ENCODE results near the gene PKNOX2. TPM values are rescaled to one million over a fixed set of nuclear protein-coding genes. Genes with fewer than 3 reads are reported as not detected.

PKNOX2 gene
- total RNA-seq, 1 donor from 2014 or later: 39.9 TPM

GRCh38 chr11:125264100-125265022, 99.8 kb downstream of the PKNOX2 start:
- DNase-seq (ENCODE audit: low spot score, unreplicated experiment): no peak
- no peak overlapping the region for H3K4me3 Mint-ChIP-seq (ENCODE audit: low read depth)

GRCh38 chr11:125267548-125267947, 103.0 kb downstream of the PKNOX2 start:
- Mint-ChIP-seq H3K27ac (peak overlapping the region; percentile 19), H3K27me3 (no peaks in the 10 kb centered on the region), H3K9me3 (ENCODE audit: low read depth) (no peaks in the 10 kb centered on the region), H3K4me3 (ENCODE audit: low read depth) (no peak overlapping the region), H3K36me3 (ENCODE audit: insufficient read depth) (no peaks in the 10 kb centered on the region), H3K4me1 (ENCODE audit: low read depth) (peaks cover 25% of the 10 kb centered on the region)
- TF ChIP-seq, protein P1, sequence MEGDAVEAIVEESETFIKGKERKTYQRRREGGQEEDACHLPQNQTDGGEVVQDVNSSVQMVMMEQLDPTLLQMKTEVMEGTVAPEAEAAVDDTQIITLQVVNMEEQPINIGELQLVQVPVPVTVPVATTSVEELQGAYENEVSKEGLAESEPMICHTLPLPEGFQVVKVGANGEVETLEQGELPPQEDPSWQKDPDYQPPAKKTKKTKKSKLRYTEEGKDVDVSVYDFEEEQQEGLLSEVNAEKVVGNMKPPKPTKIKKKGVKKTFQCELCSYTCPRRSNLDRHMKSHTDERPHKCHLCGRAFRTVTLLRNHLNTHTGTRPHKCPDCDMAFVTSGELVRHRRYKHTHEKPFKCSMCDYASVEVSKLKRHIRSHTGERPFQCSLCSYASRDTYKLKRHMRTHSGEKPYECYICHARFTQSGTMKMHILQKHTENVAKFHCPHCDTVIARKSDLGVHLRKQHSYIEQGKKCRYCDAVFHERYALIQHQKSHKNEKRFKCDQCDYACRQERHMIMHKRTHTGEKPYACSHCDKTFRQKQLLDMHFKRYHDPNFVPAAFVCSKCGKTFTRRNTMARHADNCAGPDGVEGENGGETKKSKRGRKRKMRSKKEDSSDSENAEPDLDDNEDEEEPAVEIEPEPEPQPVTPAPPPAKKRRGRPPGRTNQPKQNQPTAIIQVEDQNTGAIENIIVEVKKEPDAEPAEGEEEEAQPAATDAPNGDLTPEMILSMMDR (IDR thresholded peaks at IDR 0.05; ENCODE audit: unreplicated experiment): no peak
- DNase-seq (ENCODE audit: low spot score, unreplicated experiment): no peak

More at GRCh38 chr11:125264100-125265022, 99.8 kb downstream of the PKNOX2 start:
- TF ChIP-seq, protein P1 (IDR thresholded peaks at IDR 0.05; ENCODE audit: unreplicated experiment): no peak
- H3K36me3 Mint-ChIP-seq (ENCODE audit: insufficient read depth): peaks cover 2% of the 10 kb centered on the region
- H3K4me1 Mint-ChIP-seq (ENCODE audit: low read depth): peaks cover 37% of the 10 kb centered on the region
- H3K9me3 Mint-ChIP-seq (ENCODE audit: low read depth): no peaks in the 10 kb centered on the region
- H3K27ac Mint-ChIP-seq: peak overlapping the region; percentile 17
- no peaks in the 10 kb centered on the region for H3K27me3 Mint-ChIP-seq

- H3K27ac Mint-ChIP-seq: no peak overlapping the region
- TF ChIP-seq, protein P1 (IDR thresholded peaks at IDR 0.05; ENCODE audit: unreplicated experiment): no peak
- H3K36me3 Mint-ChIP-seq (ENCODE audit: insufficient read depth): no peaks in the 10 kb centered on the region
- H3K9me3 Mint-ChIP-seq (ENCODE audit: low read depth): no peaks in the 10 kb centered on the region
- no peak overlapping the region for H3K4me3 Mint-ChIP-seq (ENCODE audit: low read depth)
- H3K4me1 Mint-ChIP-seq (ENCODE audit: low read depth): peaks cover 22% of the 10 kb centered on the region
- no peak for DNase-seq (ENCODE audit: low spot score, unreplicated experiment)
- H3K27me3 Mint-ChIP-seq: no peaks in the 10 kb centered on the region
These were observed 104.1 kb downstream of the PKNOX2 start for GRCh38 chr11:125268611-125269010.

GRCh38 chr11:125270106-125270505, 105.6 kb downstream of the PKNOX2 start:
- Mint-ChIP-seq H3K4me3 (ENCODE audit: low read depth) (no peak overlapping the region), H3K9me3 (ENCODE audit: low read depth) (no peaks in the 10 kb centered on the region), H3K27ac (no peak overlapping the region), H3K4me1 (ENCODE audit: low read depth) (peaks cover 20% of the 10 kb centered on the region), H3K27me3 (no peaks in the 10 kb centered on the region), H3K36me3 (ENCODE audit: insufficient read depth) (no peaks in the 10 kb centered on the region)
- no peak for DNase-seq (ENCODE audit: low spot score, unreplicated experiment)
- TF ChIP-seq, protein P1 (IDR thresholded peaks at IDR 0.05; ENCODE audit: unreplicated experiment): no peak

DNA sequence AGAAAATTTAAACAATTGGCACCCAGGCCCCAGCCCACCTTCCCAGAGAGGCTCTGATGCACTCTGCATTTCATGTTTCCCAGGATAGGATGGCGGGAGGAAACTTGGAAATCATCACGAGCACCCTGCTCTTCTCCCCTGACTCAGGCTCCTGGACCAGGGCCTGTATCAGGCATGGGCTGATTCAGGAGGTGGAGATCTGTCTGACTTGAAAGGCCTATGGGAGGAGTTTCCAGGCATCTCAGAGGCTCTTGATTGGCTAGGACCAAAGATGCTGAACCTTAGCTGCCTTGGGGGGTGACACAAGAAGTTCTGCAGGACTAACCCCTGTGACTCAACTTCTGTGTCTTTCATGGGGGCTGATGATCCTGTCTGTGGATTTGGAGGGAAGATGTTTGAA, 106.2 kb downstream of the PKNOX2 start:
- H3K27me3 Mint-ChIP-seq: no peaks in the 10 kb centered on the region
- H3K36me3 Mint-ChIP-seq (ENCODE audit: insufficient read depth): no peaks in the 10 kb centered on the region
- no peaks in the 10 kb centered on the region for H3K9me3 Mint-ChIP-seq (ENCODE audit: low read depth)
- TF ChIP-seq, protein P1 (IDR thresholded peaks at IDR 0.05; ENCODE audit: unreplicated experiment): no peak
- peaks cover 20% of the 10 kb centered on the region for H3K4me1 Mint-ChIP-seq (ENCODE audit: low read depth)
- H3K27ac Mint-ChIP-seq: no peak overlapping the region
- no peak for DNase-seq (ENCODE audit: low spot score, unreplicated experiment)
- H3K4me3 Mint-ChIP-seq (ENCODE audit: low read depth): no peak overlapping the region

Data from progenitor cell of endocrine pancreas (in vitro differentiated cells).